GM12878 (cell line): ENCODE data around the gene AP3D1. TPM values are rescaled to one million over a fixed set of nuclear protein-coding genes. Genes with fewer than 3 reads are reported as not detected.

ENCODE experiments used
- ATAC-seq: fragments of 200-7000 bp; cut with Tn5 transposase; 3 replicates; pipeline ENCODE4 v1.9.1; 2020; ENCODE audit warnings: mild to moderate bottlenecking, moderate library complexity
- BruUV-seq: library from RNA; stranded (reverse); fragments of 400-500 nt; replicated peaks from 2 replicates; lab custom pipeline; 2021; lab: Mats Ljungman, UMichigan
- CTCF ChIA-PET: fragments of 300-600 bp; sonication (Branson Sonifier 250); formaldehyde crosslinking; extraction: SDS; loops from one replicate; lab custom pipeline; 2021; ENCODE audit warnings: inconsistent platforms; lab: Yijun Ruan, JAX
- POLR2A ChIA-PET: fragments of 350-600 bp; formaldehyde crosslinking; extraction: SDS; loops from one replicate; lab custom pipeline; 2021; ENCODE audit warnings: inconsistent platforms; lab: Charles Lee
- RAD21 ChIA-PET: fragments of 300-600 bp; sonication (Branson Sonifier 250); formaldehyde crosslinking; loops from one replicate; lab custom pipeline; 2023; ENCODE audit warnings: antibody characterized with exemption; ENCODE audit not compliant: unreplicated experiment; lab: Charles Lee
- SMC1A ChIA-PET: fragments of 300-600 bp; sonication (Branson Sonifier 250); formaldehyde crosslinking; loops from one replicate; lab custom pipeline; 2023; ENCODE audit not compliant: unreplicated experiment, uncharacterized antibody; lab: Charles Lee
- DNase-seq: peaks from one replicate; pipeline ENCODE4 v3.0.0-alpha.2; 2011; ENCODE audit warnings: low read depth, low spot score
- FAIRE-seq: peaks from 3 replicates; lab custom pipeline; 2011; peaks lifted over from hg19 to GRCh38; lab: Jason Lieb, UNC
- H2AFZ ChIP-seq: 2 replicates; pipeline ENCODE4 v1.6.0; 2011; ENCODE audit warnings: low read depth, low read length, control low read depth; ENCODE audit not compliant: control insufficient read depth
- H3K27ac ChIP-seq: 2 replicates; pipeline ENCODE4 v1.5.1; 2011; ENCODE audit warnings: control low read depth; ENCODE audit not compliant: control insufficient read depth, insufficient read depth
- H3K27me3 ChIP-seq, 2 experiments: replicated peaks in 1 of 2; 2 replicates each; pipeline versions ENCODE4 v1.6.0 to v1.6.1; 2011; ENCODE audit warnings: low read length in 1 of 2; ENCODE audit not compliant: control insufficient read depth in 2 of 2, insufficient read depth in 2 of 2
- H3K36me3 ChIP-seq, 2 experiments: 2 replicates each; pipeline ENCODE4 v1.5.1; 2011; ENCODE audit warnings: low read length in 1 of 2; ENCODE audit not compliant: control insufficient read depth in 2 of 2, insufficient read depth in 2 of 2
- H3K4me1 ChIP-seq: 2 replicates; pipeline ENCODE4 v1.6.1; 2011; ENCODE audit warnings: mild to moderate bottlenecking, low read length, moderate library complexity, mixed read lengths; ENCODE audit not compliant: control insufficient read depth, insufficient read depth
- H3K4me2 ChIP-seq: 2 replicates; pipeline ENCODE4 v1.6.0; 2011; ENCODE audit warnings: control low read depth; ENCODE audit not compliant: control insufficient read depth, insufficient read depth
- H3K4me3 ChIP-seq: fragments of 200-600 bp; sonication (generic); 2 replicates; pipeline ENCODE4 v1.5.1; 2016
- H3K79me2 ChIP-seq: 2 replicates; pipeline ENCODE4 v1.6.0; 2011; ENCODE audit warnings: low read length; ENCODE audit not compliant: control insufficient read depth, insufficient read depth
- H3K9ac ChIP-seq: 2 replicates; pipeline ENCODE4 v1.8.0; 2011; ENCODE audit warnings: low read length, control low read depth, mixed read lengths; ENCODE audit not compliant: control insufficient read depth, insufficient read depth
- H3K9me3 ChIP-seq: replicated peaks from 3 replicates; pipeline ENCODE4 v1.5.1; 2011; ENCODE audit warnings: mild to moderate bottlenecking, low read length; ENCODE audit not compliant: control insufficient read depth, insufficient read depth
- H4K20me1 ChIP-seq: 2 replicates; pipeline ENCODE4 v1.6.0; 2011; ENCODE audit not compliant: control insufficient read depth, insufficient read depth
- CHD1 ChIP-seq: IDR thresholded peaks from 2 replicates; pipeline ENCODE4 v1.6.1; 2012; ENCODE audit warnings: low read depth, low read length, improper control_type of control experiment
- FOS ChIP-seq: IDR thresholded peaks from 3 replicates; pipeline ENCODE4 v1.6.1; 2011; ENCODE audit warnings: borderline replicate concordance; ENCODE audit not compliant: insufficient read length; ENCODE audit errors: extremely low read depth
- MEF2B ChIP-seq: fragments of 450-650 bp; IDR thresholded peaks from 2 replicates; pipeline ENCODE4 v1.6.1; 2018; ENCODE audit warnings: mild to moderate bottlenecking, moderate library complexity; ENCODE audit not compliant: partially characterized antibody, poor library complexity, severe bottlenecking
- SMAD5 ChIP-seq: IDR thresholded peaks from 2 replicates; pipeline ENCODE4 v1.6.1; 2016; ENCODE audit warnings: antibody characterized with exemption, low read depth
- WGBS: methylation state at CpG from one replicate; pipeline ENCODE4 v1.1.6; 2016; ENCODE audit warnings: low lambda C conversion rate; ENCODE audit not compliant: insufficient replicate concordance, insufficient coverage; ENCODE audit errors: missing lambda C conversion rate; 5-methylcytosine and 5-hydroxymethylcytosine counted together
- in situ Hi-C: fragments of 300-500 bp; cut with MboI; formaldehyde crosslinking; loops from 9 replicates; pipeline ENCODE4 v1.14.3; 2018; ENCODE audit warnings: mixed read lengths
- intact Hi-C: fragments of 100-400 bp; cut with micrococcal nuclease; formaldehyde crosslinking; loops from one replicate; pipeline ENCODE4 v1.14.2; 2022; ENCODE audit not compliant: unreplicated experiment
- polyA plus RNA-seq, 11 experiments: library from polyadenylated mRNA; depleted of rRNA in 4 of 11; unstranded in 6 of 11; stranded (reverse) in 5 of 11; fragments of >200 nt; fragmentation: Nextera tagmentation in 4 of 11; fragmentation: Illumina TruSeq in 1 of 11; extraction: Ambion mirVana in 4 of 11; extraction: Trizol in 1 of 11; gene quantifications; 1 replicate in 1 of 11; 2 replicates in 10 of 11; pipeline versions ENCODE4 v1.2.1 to v1.2.3, GENCODE V29; 2011 to 2016; ENCODE audit warnings: inconsistent platforms in 2 of 11, missing spikeins in 2 of 11, low read depth in 1 of 11
- total RNA-seq, 4 experiments: library from RNA; depleted of rRNA in 3 of 4; stranded (reverse); fragments of >200 nt in 3 of 4; fragmentation: Illumina TruSeq in 1 of 4; extraction: Trizol in 1 of 4; gene quantifications; 2 replicates each; pipeline versions ENCODE4 v1.2.1 to v1.2.3, GENCODE V29; 2013 to 2021
- TF ChIP-seq, protein P1 (sequence below): IDR thresholded peaks from 2 replicates; pipeline ENCODE4 v1.6.1; 2011; ENCODE audit warnings: mild to moderate bottlenecking, low read depth, low read length, moderate library complexity; ENCODE audit not compliant: insufficient replicate concordance
- TF ChIP-seq, protein P2 (sequence below): fragments of 450-650 bp; IDR thresholded peaks from 2 replicates; pipeline ENCODE4 v1.6.1; 2018; ENCODE audit warnings: borderline replicate concordance, mild to moderate bottlenecking; ENCODE audit not compliant: partially characterized antibody
- TF ChIP-seq, protein P3 (sequence below): fragments of 450-650 bp; IDR thresholded peaks from 2 replicates; pipeline ENCODE4 v1.6.1; 2018; ENCODE audit warnings: mild to moderate bottlenecking, low read depth, moderate library complexity; ENCODE audit not compliant: partially characterized antibody

Gene AP3D1
- total and polyA plus RNA-seq, 10 of the 15 experiments (the other 5 are each of a cell fraction or from before 2014, with no cell fraction given): 1.5 to 108 (median 59.1) TPM

DNA sequence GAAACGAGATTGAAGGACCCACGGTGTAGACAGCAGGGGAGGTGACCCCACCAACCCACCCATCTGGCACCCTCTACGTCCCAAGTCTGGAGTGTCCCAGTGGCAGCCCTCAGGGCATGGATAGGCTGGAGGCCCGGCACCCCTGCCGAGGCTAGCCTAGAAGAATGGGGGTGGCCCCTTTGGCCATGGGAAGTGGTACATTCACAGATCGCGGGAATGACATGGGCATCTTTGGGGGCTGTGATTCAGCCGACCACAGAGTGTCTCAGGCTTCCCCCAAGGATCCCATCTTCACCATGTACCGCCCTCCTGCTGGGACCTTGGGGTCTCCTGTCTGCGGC is 89.0 kb downstream of the AP3D1 start:
- peak overlapping the region; percentile 98 for H3K27ac ChIP-seq
- peaks cover 19% of the 10 kb centered on the region for H3K4me1 ChIP-seq
- DNase-seq: no peak
- peak overlapping the region; percentile 78 for H3K4me2 ChIP-seq
- no TSS peak for BruUV-seq
- TF ChIP-seq CHD1 (no peak), MEF2B (no peak), SMAD5 (no peak), FOS (no peak)
- TF ChIP-seq, protein P1, sequence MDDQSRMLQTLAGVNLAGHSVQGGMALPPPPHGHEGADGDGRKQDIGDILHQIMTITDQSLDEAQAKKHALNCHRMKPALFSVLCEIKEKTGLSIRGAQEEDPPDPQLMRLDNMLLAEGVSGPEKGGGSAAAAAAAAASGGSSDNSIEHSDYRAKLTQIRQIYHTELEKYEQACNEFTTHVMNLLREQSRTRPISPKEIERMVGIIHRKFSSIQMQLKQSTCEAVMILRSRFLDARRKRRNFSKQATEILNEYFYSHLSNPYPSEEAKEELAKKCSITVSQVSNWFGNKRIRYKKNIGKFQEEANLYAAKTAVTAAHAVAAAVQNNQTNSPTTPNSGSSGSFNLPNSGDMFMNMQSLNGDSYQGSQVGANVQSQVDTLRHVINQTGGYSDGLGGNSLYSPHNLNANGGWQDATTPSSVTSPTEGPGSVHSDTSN: no peak
- TF ChIP-seq, protein P2, sequence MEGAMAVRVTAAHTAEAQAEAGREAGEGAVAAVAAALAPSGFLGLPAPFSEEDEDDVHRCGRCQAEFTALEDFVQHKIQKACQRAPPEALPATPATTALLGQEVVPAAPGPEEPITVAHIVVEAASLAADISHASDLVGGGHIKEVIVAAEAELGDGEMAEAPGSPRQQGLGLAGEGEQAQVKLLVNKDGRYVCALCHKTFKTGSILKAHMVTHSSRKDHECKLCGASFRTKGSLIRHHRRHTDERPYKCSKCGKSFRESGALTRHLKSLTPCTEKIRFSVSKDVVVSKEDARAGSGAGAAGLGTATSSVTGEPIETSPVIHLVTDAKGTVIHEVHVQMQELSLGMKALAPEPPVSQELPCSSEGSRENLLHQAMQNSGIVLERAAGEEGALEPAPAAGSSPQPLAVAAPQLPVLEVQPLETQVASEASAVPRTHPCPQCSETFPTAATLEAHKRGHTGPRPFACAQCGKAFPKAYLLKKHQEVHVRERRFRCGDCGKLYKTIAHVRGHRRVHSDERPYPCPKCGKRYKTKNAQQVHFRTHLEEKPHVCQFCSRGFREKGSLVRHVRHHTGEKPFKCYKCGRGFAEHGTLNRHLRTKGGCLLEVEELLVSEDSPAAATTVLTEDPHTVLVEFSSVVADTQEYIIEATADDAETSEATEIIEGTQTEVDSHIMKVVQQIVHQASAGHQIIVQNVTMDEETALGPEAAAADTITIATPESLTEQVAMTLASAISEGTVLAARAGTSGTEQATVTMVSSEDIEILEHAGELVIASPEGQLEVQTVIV: no peak
- TF ChIP-seq, protein P3, sequence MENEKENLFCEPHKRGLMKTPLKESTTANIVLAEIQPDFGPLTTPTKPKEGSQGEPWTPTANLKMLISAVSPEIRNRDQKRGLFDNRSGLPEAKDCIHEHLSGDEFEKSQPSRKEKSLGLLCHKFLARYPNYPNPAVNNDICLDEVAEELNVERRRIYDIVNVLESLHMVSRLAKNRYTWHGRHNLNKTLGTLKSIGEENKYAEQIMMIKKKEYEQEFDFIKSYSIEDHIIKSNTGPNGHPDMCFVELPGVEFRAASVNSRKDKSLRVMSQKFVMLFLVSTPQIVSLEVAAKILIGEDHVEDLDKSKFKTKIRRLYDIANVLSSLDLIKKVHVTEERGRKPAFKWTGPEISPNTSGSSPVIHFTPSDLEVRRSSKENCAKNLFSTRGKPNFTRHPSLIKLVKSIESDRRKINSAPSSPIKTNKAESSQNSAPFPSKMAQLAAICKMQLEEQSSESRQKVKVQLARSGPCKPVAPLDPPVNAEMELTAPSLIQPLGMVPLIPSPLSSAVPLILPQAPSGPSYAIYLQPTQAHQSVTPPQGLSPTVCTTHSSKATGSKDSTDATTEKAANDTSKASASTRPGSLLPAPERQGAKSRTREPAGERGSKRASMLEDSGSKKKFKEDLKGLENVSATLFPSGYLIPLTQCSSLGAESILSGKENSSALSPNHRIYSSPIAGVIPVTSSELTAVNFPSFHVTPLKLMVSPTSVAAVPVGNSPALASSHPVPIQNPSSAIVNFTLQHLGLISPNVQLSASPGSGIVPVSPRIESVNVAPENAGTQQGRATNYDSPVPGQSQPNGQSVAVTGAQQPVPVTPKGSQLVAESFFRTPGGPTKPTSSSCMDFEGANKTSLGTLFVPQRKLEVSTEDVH: no peak
- TF ChIP-seq, all 136 proteins: peak for 0
- intact Hi-C loops (loop anchor here (5.0 kb wide), 1 partner anchor 45 kb away; the partner anchor contains the start of gene BTBD2), in situ Hi-C loops (no loop called here)
- POLR2A ChIA-PET: interaction anchor here (1.0 to 3.1 kb wide), 8 partner anchors 9 to 30 kb away, joined by 3 to 10 read pairs (median 4); no protein-coding TSS in a partner anchor
- Histone ChIP-seq H3K4me3 (peak overlapping the region; percentile 94), H3K27me3 (no peaks in the 10 kb centered on the region), H3K79me2 (peaks cover 14% of the 10 kb centered on the region), H3K9ac (peak overlapping the region; percentile 92), H3K9me3 (no peaks in the 10 kb centered on the region), H3K36me3 (no peaks in the 10 kb centered on the region), H2AFZ (no peak overlapping the region), H4K20me1 (no peaks in the 10 kb centered on the region)
- CTCF ChIA-PET: interaction anchor here (0.5 to 2.1 kb wide), 7 partner anchors 11 to 177 kb away, joined by 3 to 6 read pairs (median 4); partner anchors contain the start of gene MKNK2
- FAIRE-seq (no peak), ATAC-seq (no peak)
- WGBS: 75% methylated on average over 10 of the region's 10 CpGs
- SMC1A ChIA-PET: interaction anchor here (1.4 to 3.3 kb wide), 3 partner anchors 10 to 43 kb away, joined by 5 to 12 read pairs (median 6); no protein-coding TSS in a partner anchor
- RAD21 ChIA-PET: interaction anchor here (0.6 to 1.2 kb wide), 2 partner anchors 10 to 165 kb away, joined by 3 to 6 read pairs; no protein-coding TSS in a partner anchor
